Kidney (tissue), 14 donors: ENCODE results near the gene RNF157. TPM values are rescaled to one million over a fixed set of nuclear protein-coding genes. Genes with fewer than 3 reads are reported as not detected.
A peak's percentile ranks its signal among the peaks of the same experiment; 100 is the strongest.

Source experiments
- DNase-seq, 5 donors: peaks; one replicate each; pipeline ENCODE4 v3.0.0-alpha.2; 2013 to 2020
- FAIRE-seq: peaks from 2 replicates; lab custom pipeline; 2012; peaks lifted over from hg19 to GRCh38; lab: Jason Lieb, UNC
- H3K27ac ChIP-seq, 2 donors: one replicate each; pipeline ENCODE4 v1.7.0; 2013; ENCODE audit warnings: low read depth in 2 of 2, low read length in 2 of 2, inconsistent platforms in 1 of 2
- H3K27me3 ChIP-seq: one replicate; pipeline ENCODE4 v1.7.1; 2013; ENCODE audit warnings: low read length, inconsistent platforms; ENCODE audit not compliant: control insufficient read depth, insufficient read depth
- H3K36me3 ChIP-seq, 3 donors: one replicate each; pipeline versions ENCODE4 v1.7.0 to v1.7.1; 2013; ENCODE audit warnings: low read length in 3 of 3, control low read depth in 1 of 3, inconsistent platforms in 1 of 3; ENCODE audit not compliant: insufficient read depth in 3 of 3, control insufficient read depth in 2 of 3
- H3K4me1 ChIP-seq, 3 donors: one replicate each; pipeline versions ENCODE4 v1.7.0 to v1.7.1; 2013; ENCODE audit warnings: low read length in 3 of 3, inconsistent platforms in 1 of 3, low read depth in 1 of 3; ENCODE audit not compliant: control insufficient read depth in 2 of 3, insufficient read depth in 2 of 3
- H3K4me3 ChIP-seq, 3 donors: one replicate each; pipeline versions ENCODE4 v1.7.0 to v1.8.1; 2013; ENCODE audit warnings: low read length in 3 of 3, control low read depth in 1 of 3, inconsistent platforms in 1 of 3
- H3K9ac ChIP-seq, 3 donors: one replicate each; pipeline versions ENCODE4 v1.7.0 to v1.7.1; 2013; ENCODE audit warnings: low read length in 3 of 3, control low read depth in 1 of 3, inconsistent platforms in 1 of 3
- H3K9me3 ChIP-seq, 3 donors: one replicate each; pipeline versions ENCODE4 v1.7.0 to v1.7.1; 2013; ENCODE audit warnings: low read length in 3 of 3, control low read depth in 1 of 3, inconsistent platforms in 1 of 3; ENCODE audit not compliant: control insufficient read depth in 2 of 3, insufficient read depth in 1 of 3
- intact Hi-C: fragments of 100-400 bp; cut with DNase I; formaldehyde crosslinking; loops from one replicate; pipeline ENCODE4 v1.11.1; 2022
- polyA plus RNA-seq: library from polyadenylated mRNA; stranded (reverse); fragments of 350-450 nt; fragmentation: Illumina TruSeq; extraction: RNeasy Lipid Tissue Mini Kit (QIAGEN cat#74804); gene quantifications from one replicate; pipeline ENCODE4 v1.2.3, GENCODE V29; 2014; ENCODE audit warnings: low read depth, low replicate concordance; ENCODE audit not compliant: insufficient read depth
- total RNA-seq: library from RNA; stranded (reverse); fragmentation: NEBNext Ultra II Directional; extraction: Animal tissue kit (Norgen Biotek cat#: 25700); gene quantifications from one replicate; pipeline ENCODE4 v1.2.1, GENCODE V29; 2021
- TF ChIP-seq, protein P1 (sequence below): IDR thresholded peaks from 3 replicates; pipeline ENCODE4 v1.5.1; 2012; ENCODE audit warnings: mild to moderate bottlenecking, moderate library complexity, borderline replicate concordance; ENCODE audit not compliant: insufficient read depth; ENCODE audit errors: extremely low read depth
- donor health status: control.
- donor health status: control.
- donor health status: control.
- donor health status: control.
- donor health status: control.
- donor health status: DM: yes; HTN: yes; CAD: no.
- donor health status: Normal renal cell carcinoma (clear cell type).

RNF157 gene
- total and polyA plus RNA-seq, 2 donors from 2014 or later: 4.8 to 12.4 TPM

DNA sequence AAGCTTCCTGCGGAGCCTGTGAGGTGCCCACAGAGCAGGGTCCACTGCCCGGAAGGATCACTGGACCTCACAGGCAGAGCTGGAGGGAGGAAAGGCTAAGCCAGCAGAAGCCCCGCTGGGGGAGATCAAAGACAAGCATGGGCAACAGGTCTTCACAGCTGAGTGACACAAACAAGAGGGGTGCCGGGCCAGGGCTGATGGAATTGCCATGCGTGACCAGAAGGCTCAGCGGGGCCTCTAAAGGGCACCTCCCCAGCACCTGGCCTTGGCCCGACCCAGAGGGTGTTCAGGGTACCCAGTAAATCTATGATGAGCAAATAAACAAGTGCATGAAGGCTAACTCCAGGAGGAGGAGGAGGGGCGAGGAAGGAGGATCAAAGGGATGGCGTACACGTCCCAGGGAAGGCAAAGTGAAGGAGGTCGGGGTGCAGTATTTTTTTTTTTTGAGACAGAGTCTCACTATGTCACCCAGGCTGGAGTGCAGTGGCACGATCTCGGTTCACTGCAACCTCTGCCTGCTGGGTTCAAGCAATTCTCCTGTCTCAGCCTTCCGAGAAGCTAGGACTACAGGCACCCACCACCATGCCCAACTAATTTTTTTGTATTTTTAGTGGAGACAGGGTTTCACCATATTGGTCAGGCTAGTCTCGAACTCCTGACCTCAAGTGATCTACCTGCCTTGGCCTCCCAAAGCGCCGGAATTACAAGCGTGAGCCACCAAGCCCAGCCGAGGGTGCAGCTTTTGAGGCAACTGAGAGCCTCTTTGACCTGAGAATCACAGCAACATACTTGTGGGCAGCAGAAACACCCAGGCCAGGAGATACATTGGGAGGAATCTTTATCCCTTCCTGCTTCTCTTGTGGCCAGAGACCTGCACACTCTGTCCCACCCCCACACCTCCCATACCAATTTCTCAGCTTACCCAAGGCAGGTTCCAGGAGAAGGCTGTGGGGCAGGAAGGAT is 120.6 kb downstream of the RNF157 start:
- no peak overlapping the region for H3K4me3 ChIP-seq
- H3K27ac ChIP-seq: no peak overlapping the region
- H3K9me3 ChIP-seq: no peaks in the 10 kb centered on the region
- H3K4me1 ChIP-seq: peaks cover 0 to 6% (median 0%) of the 10 kb centered on the region in 3 donors
- no peaks in the 10 kb centered on the region for H3K36me3 ChIP-seq
- DNase-seq (peak in 2 of 5 donors; percentile 30 to 60), FAIRE-seq (no peak)
- no peaks in the 10 kb centered on the region for H3K27me3 ChIP-seq
- intact Hi-C loops: loop anchor here (5.0 kb wide), 1 partner anchor 158 kb away; no protein-coding TSS in a partner anchor
- TF ChIP-seq, protein P1, sequence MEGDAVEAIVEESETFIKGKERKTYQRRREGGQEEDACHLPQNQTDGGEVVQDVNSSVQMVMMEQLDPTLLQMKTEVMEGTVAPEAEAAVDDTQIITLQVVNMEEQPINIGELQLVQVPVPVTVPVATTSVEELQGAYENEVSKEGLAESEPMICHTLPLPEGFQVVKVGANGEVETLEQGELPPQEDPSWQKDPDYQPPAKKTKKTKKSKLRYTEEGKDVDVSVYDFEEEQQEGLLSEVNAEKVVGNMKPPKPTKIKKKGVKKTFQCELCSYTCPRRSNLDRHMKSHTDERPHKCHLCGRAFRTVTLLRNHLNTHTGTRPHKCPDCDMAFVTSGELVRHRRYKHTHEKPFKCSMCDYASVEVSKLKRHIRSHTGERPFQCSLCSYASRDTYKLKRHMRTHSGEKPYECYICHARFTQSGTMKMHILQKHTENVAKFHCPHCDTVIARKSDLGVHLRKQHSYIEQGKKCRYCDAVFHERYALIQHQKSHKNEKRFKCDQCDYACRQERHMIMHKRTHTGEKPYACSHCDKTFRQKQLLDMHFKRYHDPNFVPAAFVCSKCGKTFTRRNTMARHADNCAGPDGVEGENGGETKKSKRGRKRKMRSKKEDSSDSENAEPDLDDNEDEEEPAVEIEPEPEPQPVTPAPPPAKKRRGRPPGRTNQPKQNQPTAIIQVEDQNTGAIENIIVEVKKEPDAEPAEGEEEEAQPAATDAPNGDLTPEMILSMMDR: no peak
- H3K9ac ChIP-seq: no peak overlapping the region

DNA sequence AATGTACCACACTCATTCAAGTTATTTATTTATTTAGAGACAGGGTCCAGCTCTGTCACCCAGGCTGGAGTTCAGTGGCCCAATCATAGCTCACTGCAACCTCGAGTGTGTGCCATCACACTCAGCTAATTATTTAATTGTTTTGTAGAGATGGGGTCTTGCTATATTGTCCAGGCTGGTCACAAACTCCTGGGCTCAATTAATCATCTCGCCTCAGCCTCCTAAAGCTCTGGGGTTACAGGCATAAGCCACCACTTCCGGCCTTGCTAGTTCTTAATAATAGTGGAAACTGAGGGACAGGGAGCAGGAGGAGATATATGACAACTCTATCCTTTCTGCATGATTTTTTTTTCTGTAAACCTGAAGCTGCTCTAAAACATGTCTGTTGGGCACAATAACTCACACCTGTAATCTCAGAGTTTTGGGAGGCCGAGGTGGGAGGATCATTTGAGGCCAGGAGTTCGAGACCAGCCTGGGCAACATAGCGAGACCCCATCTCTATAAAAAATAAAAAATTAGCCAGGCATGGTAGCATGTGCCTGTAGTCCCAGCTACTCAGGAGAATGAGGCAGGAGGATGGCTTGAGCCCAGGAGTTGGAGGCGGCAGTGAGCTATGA is 125.0 kb downstream of the RNF157 start:
- Histone ChIP-seq H3K4me1 (no peaks in the 10 kb centered on the region), H3K9ac (no peak overlapping the region), H3K9me3 (no peaks in the 10 kb centered on the region), H3K36me3 (no peaks in the 10 kb centered on the region), H3K4me3 (no peak overlapping the region), H3K27me3 (no peaks in the 10 kb centered on the region), H3K27ac (no peak overlapping the region)
- intact Hi-C loops: no loop called here
- DNase-seq (no peak), FAIRE-seq (no peak)
- TF ChIP-seq, protein P1: no peak

DNA sequence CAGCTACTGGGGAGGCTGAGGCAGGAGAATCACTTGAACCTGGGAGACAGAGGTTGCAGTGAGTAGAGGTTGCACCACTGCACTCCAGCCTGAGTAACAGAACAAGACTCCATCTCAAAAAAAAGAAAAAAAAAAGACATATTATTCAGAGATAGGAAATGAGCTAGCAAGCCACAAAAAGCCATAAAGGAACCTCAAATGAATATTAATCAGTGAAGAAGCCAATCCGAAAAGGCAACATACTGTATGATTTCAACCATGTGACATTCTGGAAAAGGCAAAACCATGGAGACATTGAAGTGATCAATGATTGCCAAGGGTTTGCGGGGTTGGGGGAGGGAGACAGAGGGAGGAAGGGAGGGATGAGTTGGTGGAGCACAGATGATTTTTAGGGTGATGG is 128.3 kb downstream of the RNF157 start:
- Histone ChIP-seq H3K9ac (no peak overlapping the region), H3K4me3 (no peak overlapping the region), H3K4me1 (no peaks in the 10 kb centered on the region), H3K9me3 (no peaks in the 10 kb centered on the region), H3K27ac (no peak overlapping the region), H3K27me3 (no peaks in the 10 kb centered on the region), H3K36me3 (no peaks in the 10 kb centered on the region)
- intact Hi-C loops: no loop called here
- FAIRE-seq (no peak), DNase-seq (no peak)
- TF ChIP-seq, protein P1: no peak
